Stimulated activated CD8-positive, alpha-beta memory T cell treated with anti-CD3 and anti-CD28 coated beads, Interleukin-7, amount 100 ng/mL, for 1 hour (primary cell): ENCODE results near the gene PPM1J.
"Not testable (repeated sequence)": the region's sequence is repeated elsewhere in the genome, so short reads cannot be mapped to it uniquely, and the experiment has no call there.

Experiments
- DNase-seq, 2 donors: peaks; one replicate each; pipeline ENCODE4 v3.0.0-alpha.2; 2020; ENCODE audit warnings: low read depth in 2 of 2

The PPM1J gene

DNA sequence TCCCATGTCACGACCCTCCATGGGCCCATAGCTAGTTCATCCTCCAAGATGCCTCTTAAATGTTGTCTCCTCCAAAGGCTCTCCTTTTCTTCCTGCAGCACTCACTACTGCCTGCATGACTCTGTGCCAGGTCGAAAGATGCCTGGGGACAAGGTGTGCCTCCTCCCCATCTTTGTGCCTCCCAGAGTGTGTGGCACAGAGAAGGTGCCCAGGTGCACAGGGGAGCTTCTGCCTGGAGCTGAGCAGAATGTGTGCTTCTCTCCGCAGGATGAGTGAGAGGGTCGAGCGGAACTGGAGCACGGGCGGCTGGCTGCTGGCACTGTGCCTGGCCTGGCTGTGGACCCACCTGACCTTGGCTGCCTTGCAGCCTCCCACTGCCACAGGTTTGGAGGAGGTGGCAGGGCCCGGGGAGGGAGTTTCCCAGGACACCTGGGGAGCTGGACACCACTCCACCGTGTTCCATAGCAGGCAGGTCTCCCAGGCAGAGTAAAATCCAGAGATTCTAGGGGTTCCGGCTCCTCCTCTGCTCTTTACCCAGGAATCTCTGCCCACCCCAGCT lies 6.9 kb upstream of the PPM1J start:
- no peak for DNase-seq

DNA sequence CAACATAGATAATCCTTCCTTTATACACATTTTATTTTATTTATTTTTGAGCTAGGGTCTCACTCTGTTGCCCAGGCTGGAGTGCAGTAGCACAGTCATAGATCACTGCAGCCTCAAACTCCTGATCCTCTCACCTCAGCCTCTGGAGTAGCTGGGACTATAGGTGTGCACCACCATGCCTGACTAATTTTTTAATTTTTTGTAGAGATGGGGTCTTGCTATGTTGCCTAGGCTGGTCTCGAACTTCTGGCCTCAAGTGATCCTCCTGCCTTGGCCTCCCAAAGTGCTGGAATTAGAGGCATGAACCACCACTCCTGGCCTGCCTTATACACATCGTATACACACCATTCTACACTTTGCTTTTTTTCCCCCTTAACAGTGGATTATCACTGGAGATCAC lies 6.2 kb upstream of the PPM1J start:
- DNase-seq = not testable (repeated sequence)

DNA sequence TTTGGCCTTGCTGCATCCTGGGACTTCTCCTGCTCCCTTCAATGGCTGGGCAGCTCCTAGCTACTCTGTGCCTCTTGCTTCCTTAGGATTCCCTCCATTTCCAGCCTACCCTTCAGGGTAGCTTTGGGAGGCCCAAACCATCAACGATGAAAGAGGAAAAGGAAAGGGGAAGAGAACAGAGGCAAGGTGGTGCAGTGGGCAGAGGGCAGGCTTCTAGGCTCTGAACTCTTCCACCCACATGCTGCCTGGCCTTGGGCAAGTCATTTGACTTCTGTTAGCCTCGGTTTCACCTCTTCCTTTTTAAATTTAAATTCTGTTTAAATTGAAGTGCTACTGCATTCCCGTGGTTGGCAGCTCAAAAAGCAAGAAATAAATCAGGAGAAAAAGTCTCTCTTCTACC lies 5.7 kb upstream of the PPM1J start:
- no peak for DNase-seq

DNA sequence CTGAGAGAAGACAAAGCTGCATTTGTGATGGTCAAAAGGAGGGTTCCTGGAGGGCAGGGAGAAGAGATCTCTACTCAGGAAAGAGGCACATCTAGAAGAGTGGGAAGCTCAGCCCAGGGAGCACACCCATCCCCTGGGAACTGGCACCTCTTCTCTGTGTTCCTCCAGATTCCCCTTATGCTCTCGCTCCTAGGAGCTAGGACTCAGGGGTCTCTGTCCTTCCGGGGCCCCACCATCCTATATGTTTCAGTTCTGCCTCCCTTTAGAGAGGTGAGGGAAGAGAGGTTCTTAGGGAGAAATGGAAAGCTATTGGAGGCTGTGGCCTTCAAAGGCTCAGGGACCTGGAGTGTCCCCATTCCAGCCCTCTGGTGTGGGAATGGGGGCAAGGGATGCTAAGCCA lies 4.6 kb upstream of the PPM1J start:
- no peak for DNase-seq

DNA sequence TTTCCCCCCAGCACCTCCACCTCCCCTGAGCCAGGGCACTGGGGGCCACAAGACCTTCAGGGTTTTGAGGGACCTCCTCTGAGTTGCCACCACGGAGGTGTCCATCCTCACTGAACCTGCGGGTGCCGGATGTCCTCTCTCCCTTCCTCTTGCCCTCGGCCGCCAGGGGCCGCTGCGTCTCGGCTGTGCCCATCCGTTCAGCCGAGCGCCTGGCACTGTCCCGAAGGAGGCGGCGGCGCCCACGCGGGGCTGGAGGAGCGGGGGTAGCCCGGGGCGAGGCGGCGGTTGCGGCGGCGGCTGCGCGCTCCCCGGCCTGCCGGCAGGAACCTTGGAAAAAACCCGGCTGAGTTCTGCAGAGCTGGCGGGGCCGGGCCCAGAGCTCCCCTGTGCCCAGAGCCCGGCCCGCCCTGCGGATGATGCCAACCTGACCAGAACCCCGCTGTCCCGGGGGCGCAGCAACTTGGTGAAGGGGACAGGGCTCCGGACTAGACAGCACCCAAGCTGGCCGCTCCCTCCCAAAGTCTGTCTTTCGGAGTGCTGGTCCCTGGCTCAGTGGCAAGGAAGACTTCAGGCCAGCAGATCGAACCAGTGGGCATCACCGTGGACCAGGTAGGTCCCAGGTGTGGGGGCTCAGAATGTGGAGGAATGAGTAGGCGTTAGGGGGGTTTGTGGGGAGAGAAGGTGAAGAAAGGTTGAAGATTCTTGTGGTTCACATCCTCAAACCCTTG lies 3.7 kb upstream of the PPM1J start:
- peak; percentile 44 to 61 for DNase-seq

DNA sequence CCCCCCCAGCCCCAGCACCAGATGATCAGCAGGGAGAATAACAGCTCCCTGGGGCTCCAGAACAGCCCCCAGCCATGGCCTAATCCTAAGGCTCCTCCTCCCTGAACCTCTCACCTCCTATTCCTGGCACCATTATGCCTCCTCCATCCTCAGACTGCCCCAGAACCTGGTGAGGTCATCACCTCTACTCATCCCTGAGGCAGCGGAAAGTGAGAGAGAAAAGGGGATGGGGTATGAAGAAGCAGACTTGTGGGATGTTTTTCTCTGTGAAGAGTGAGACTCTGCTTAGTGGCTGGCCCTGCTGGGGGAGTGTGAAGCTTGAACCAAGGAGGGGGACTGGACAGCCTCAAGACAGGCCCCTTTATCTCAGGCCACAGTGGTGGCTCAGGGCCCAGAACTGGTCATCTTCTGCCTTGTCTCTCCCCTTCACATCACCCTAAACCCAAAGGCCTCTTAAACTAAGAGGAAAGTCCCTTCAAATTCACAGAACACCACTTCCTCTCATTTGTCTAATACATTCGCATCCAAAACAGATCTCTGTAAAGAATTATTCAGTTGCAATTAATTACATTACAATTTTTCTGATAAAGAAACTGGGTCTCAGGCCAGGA lies 2.2 kb upstream of the PPM1J start:
- no peak for DNase-seq

DNA sequence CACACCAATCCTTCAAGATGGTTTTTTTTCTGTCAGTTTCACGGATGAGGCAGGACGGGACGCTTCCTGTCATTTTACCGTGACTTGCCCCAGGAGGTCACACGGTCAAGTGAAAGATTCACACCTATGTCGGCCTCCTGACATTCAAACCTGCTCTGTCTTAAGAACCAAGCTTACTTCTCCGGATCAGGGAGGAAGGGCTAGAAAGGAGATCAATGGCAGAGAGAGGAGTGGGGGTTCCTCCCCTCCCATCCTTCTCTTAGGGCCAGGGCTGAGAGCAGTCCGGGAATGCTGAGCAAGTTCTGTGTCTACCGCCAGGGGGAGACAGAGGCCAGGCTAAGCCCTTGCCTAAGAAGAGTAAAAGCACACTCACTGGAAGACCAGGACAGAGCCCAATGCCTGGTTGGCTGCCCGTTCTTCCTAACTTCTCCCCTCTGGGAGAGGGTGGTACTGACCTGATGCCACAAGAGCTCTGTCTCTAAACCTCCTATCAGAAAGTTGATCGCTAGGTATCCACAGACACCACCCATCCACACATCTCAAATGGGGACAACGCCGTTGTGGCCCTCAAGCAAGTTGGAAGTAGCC lies 1.1 kb upstream of the PPM1J start:
- peak; percentile 53 to 61 for DNase-seq

DNA sequence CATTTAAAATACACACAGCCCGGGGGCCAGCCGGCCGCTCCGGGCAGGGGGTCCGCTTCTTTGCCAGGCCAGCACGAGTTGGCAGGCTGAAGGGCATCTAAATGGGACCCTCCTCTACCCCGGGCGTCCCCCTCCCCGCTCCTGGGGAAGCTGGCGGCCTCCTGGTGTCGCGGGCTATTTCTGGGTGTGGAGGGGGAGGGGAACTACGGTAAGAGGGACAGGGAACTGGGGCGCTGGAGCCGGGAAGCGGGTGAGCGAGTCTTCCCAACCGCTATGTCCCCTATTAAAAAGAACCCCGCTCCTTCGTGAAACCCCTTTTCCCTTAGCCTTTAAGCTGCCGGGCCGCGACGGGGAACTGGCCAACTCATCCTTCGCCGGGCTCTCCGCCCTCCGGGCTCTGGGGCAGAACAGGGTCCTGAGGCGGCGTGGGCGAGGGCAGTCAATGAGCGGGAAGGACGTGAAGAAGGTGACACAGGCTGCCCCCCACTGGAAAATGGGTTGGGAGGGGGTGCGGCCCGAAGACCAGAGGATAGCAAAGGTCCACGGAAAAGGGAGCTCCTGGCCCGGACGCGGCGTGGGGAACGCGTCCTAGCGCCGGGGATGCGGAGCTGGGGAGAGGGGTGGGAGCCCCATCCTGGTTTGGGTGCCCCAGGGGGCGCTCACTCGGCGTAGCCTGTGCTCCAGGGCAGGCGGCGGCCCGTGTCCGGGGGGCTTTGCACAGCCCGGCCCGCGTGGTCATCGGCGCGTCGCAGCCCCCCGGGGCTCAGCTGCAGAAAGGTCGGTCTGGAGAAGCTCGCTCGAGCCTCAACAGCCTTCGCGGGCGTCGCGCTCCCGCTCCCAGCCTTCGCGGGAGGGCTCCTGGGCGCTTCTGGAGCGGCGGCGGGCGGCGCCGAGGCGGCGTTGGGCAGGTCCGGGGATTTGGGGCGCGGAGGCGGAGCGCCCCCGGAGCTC lies 544 bp downstream of the PPM1J start:
- no peak for DNase-seq

DNA sequence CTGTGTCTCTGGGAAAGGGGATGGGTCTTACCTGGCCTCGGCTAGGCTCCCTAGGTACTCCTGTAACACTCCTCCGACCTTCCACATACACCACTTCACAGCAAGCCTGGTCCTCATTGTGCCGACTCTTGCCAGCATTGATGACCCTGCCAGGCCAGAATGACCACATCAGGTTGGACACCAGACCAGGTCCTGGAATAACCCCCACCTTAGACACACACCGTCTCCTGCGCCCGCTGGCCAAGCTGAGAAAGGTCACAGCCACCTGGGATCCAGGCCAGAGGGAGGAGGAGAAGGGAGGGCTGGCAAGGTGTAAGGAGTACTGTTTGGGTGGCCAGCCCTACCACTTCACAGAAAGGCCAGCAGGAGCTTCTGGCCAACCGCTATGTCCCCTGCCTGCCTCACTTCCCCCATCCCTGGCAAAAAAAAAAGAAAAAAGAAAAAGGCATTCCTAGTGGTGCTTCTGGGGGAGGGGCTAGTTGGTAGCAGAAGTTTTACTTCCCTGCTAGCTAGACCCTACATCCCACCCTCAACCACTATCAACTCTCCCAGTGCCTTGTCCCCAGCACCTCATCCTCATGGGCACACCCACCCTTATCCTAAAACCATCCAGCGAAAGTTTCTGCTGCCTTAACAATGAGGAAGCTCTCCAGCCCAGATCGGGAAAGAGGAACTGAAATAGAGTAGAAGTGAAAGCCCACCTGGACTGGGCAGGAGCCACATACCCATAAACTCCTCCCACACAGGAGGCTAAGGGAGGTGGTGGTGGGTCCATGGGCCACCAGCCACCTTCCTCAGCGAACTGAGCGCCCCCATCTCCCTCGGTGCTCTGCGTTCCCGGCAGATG lies 1.4 kb downstream of the PPM1J start:
- no peak for DNase-seq

DNA sequence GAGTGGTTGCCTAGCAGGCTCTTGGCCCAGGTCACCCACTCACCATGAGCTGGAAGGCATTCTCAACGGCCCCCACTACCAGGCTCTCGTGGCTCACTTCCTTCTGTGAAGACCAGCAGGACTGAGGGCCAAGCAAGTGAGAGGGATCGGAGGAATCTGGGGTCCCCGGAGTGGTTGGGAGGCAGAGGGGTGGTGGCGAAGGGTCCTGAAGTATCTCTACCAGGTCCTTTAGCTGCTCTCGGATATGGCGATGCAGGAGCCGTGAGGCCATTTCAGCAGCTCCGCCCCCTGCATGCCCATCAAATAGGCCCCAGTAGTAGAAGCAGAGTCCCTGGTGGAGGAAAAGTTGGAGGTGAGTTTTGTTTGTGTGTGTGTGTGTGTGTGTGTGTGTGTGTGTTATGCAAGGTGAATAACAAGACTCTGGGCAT lies 2.4 kb downstream of the PPM1J start:
- no peak for DNase-seq

DNA sequence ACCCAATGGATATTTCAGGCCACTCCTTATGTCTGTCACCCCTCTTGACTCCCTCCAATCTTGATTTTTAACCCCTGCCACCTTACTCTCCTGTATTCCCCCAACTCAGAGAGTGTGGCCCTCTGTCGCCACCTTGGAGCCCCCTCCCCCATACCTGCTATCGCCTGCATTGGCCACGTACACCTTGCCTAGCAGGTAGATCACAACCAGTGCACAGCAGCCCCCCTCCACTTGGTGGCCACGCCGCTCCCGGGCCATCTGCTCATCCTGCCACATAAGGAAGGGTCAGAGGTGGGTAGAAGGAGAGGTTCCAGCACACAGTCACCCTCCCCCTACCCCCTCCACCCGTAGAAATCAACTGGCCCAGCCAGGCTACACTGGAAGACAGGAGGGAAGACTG lies 2.9 kb downstream of the PPM1J start:
- no peak for DNase-seq

DNA sequence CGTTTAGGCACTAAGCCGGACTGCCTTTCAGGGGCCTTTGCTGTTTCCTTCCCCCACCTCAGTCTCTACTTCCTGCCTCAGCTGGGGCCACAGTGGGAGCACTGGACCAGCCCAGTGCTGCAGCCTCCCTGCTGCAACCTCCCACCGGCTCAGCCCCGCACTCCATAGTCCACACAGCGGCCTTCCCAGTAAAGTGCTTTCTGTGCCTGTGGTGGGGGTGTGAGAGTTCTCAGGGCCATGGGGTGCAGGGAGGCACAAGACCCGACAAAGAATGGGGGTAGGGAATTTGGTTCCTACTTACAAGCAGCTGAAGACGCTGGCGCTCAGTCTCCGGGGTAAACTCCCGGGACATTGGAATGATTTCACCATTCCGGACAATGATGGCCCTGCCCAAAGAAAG lies 3.5 kb downstream of the PPM1J start:
- DNase-seq = no peak

DNA sequence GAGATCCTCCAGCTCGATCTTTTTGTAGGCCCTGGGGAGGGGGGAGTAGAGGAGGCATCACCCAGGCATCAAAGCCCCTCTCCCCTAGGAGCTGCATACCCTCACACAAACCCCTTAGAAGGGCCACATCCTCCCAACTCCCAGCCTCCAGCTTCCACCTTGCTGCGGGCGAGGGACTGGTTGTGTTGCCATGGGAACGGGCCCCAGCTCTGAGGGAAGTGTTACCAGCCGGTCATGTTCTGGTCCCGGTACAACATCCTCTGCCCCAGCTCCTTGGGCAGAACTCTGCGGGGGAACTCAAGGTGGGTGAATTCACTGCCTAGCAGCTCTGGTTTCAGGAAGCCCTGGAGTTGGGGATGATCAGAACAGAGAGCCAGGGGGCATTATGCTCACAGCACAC lies 4.1 kb downstream of the PPM1J start:
- DNase-seq = no peak

DNA sequence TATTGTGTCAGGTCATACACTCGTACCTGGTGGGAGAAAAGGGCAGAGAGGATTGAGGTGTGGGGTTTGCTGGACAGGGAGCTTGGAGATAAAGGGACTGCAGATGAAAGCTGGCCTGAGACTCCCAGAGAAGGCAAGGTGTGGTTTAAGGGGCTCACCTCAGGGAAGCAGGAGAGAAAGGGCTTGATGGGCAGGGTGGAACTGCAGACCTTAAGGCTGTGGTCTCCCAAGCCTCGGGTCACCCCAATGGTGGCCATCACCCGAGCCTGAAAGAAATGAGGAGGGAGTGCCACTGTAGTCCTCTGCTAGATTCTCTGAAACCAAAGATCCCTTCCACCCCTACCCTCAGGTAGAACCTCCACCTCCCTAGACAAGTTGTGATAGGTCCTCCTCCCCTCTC lies 4.5 kb downstream of the PPM1J start:
- no peak for DNase-seq

DNA sequence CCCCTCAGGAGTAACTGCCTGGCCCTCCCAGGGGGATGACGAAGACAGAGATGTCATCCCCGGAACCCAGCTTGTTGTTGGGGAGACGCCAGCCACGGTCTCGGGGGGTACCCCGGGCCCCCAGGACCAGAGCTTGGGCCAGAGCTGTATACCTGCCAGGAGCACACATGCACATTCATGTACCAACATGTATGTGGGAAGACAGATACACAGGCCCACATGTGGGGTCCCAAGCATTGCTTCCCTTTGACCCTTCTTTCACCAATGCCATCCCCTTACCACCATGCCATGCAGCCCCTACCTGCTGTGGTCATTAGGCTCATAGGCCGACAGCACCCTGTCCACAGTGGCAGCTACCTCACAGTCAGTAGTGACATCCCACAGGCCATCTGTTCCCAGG lies 5.0 kb downstream of the PPM1J start:
- no peak for DNase-seq

DNA sequence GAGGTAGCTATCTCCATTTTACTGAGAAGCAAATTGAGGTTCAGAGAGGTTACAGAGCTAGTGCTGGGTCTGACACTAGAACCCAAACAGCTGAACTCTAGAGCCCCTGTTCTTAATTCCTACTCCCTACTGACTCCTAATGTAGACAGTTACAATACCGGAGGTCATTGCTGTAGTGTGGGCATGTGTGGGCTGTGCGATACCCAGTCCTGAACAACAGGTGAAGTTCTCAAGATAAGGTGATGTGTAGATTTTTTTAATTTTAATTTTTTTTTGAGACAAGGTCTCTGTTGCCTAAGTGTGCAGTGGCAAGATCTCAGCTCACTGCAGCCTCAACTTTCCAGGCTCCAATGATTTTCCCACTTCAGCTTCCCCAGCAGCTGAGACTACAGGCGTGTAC lies 6.6 kb downstream of the PPM1J start:
- DNase-seq = no peak

DNA sequence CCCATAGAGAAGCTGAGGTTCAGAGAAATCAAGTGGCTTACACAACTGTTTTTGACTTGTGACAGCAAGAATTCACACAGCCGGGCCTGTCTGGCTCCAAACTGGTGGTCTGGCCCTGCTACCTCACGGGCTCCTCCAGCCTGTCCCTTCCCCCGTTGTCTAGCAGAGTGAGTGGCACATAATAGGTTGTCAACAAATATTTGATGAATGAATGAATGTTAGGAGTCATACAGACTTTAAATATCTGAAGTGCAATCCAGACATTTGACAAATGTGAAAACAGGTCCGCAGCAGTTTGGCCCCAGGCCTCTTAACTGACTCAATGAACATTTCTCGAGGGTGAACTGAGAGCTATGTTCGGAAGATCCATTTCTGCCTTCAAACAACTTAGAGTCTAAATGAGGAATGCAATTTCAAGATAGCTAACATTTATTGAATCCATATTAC lies 7.1 kb downstream of the PPM1J start:
- no peak for DNase-seq

DNA sequence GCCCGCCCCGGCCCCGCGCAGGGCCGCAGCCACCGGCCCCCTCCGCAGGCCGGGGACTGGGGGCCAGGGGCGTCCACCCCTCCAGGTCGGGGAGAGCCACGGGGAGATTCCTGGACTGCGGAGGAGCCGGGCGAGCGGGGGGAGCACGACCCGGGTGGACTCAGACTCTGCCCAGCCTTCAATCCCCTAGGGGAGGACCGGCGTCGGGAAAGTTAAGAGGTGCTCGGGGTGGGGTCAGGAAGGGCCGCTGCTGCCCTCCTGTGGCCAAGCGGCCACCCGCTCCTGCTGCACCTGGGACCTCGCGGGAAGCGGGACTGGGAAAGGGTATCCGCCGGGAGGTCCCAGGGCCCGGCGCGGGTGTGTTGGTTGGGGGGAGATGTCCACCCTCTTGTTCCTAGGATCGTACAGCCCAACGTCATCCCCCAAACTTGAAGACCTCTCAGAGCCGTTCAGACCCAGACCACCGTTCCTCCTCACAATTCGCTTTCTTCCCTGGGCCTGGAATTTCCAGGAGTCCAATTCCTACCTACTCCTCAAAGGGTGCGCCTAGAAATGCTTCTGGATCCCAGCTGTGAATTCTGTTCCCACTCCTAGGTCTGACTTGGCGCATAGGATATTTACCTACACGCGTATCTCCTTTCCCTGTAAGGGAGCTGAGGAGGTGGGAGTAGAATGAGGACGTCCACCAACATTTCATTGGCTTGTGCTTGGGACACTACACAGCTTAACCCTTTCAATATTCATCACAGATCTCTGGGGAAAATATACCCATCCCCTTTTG lies 7.7 kb downstream of the PPM1J start:
- DNase-seq = peak in 1 of 2 donors; percentile 32

DNA sequence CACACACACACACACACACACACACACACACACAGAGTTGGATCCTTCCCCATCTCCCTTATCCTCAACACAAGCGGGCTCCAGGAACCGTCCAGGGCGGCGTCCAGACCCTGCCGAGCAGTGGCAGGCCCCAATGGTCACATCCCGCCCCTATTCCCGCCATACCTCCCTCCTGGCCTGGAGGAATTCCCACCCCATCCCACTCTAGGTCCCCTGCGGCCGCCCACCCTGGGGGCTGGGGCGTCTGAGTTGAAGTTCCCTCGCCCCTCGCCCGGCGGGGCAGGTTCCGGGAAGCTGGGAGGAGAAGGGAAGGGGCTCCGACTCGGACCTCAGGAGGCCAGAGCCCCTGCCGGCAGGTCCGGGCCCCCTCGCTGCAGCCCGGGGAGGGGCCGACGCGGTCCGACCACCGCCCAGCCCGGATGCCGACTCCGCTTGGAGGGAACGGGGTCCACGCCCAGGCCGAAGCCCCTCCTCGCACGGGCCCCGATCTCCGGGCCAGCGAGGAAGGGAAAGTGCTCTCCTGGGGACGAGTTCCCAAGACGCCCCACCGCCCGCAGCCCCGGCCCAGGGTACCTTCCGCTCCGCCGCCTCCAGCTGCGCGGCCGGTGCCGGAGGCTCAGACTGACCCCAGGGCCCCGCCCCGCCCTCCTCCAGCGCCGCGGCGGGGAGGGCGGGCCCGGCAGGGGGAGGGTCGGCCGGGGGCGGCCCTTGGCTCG lies 8.5 kb downstream of the PPM1J start, which contains the start of gene RHOC:
TSS of gene RHOC (minus strand) at position 623 of the 716 bp plus-strand sequence. CDS start 3,328 bp downstream, outside the sequence.
- no peak for DNase-seq
